Mesodermal cell (in vitro differentiated cells): ENCODE measurements around the gene EHD1.
"Not testable (repeated sequence)": the region's sequence is repeated elsewhere in the genome, so short reads cannot be mapped to it uniquely, and the experiment has no call there.

ENCODE experiments used
- H3K27ac ChIP-seq: 2 replicates; pipeline ENCODE4 v1.7.0; 2013; ENCODE audit warnings: mild to moderate bottlenecking, low read depth, low read length, moderate library complexity; ENCODE audit not compliant: severe bottlenecking
- H3K36me3 ChIP-seq: 2 replicates; pipeline ENCODE4 v1.7.1; 2013; ENCODE audit warnings: mild to moderate bottlenecking, low read length, moderate library complexity; ENCODE audit not compliant: control insufficient read depth, insufficient read depth
- H3K4me1 ChIP-seq: one replicate; pipeline ENCODE4 v1.7.1; 2013; ENCODE audit warnings: mild to moderate bottlenecking, low read length; ENCODE audit not compliant: insufficient read depth, control insufficient read depth, poor library complexity, severe bottlenecking
- H3K4me3 ChIP-seq: 2 replicates; pipeline ENCODE4 v1.7.0; 2013; ENCODE audit warnings: low read length, control low read depth, mild to moderate bottlenecking; ENCODE audit not compliant: insufficient read depth, poor library complexity, severe bottlenecking; ENCODE audit errors: extremely low read depth
- H3K9me3 ChIP-seq: 2 replicates; pipeline ENCODE4 v1.7.1; 2013; ENCODE audit warnings: mild to moderate bottlenecking, low read length, moderate library complexity; ENCODE audit not compliant: control insufficient read depth
- WGBS, 2 experiments: methylation state at CpG; one replicate each; pipeline ENCODE4 v1.1.5; 2013; ENCODE audit warnings: missing lambda C conversion rate in 2 of 2; ENCODE audit not compliant: insufficient coverage in 2 of 2; 5-methylcytosine and 5-hydroxymethylcytosine counted together

EHD1 gene

DNA sequence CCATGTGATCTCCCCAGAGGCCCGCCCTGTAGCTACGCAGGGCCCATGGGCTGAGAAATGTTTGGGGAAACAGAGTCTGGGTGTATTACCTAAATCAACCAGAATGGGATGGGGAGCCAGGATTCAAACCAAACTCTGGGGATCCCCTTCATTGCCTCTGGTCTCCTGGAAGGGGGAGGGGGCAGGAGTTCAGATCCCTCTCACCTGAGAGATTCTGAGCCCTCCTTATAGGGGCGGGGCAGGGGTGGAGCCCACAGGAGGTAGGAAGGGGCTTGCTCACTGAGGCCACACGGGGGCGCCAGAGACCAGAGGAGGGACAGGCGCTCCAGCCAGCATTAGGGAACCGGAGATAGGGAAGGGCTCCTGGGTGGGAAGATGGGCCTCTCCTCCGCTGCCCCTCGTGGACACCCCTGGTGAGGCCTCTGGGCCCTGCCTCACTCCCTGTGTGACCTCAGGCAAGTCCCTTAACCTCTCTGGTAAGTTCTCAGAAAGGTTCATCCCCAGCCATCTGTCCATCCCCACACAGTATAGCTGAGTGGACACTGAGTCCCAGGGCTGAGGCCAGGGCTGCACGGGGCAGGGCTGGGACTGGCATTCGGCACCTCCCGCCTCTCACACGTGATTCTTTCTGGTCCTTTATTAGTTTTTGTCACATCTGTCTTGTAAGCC lies 31.3 kb downstream of the EHD1 start:
- Histone ChIP-seq H3K4me1 (peaks cover 16% of the 10 kb centered on the region), H3K4me3 (no peak overlapping the region), H3K9me3 (no peaks in the 10 kb centered on the region), H3K27ac (no peak overlapping the region), H3K36me3 (no peaks in the 10 kb centered on the region)
- WGBS, 2 experiments = 35 to 45% methylated on average over 4 to 13 of the region's 13 CpGs

DNA sequence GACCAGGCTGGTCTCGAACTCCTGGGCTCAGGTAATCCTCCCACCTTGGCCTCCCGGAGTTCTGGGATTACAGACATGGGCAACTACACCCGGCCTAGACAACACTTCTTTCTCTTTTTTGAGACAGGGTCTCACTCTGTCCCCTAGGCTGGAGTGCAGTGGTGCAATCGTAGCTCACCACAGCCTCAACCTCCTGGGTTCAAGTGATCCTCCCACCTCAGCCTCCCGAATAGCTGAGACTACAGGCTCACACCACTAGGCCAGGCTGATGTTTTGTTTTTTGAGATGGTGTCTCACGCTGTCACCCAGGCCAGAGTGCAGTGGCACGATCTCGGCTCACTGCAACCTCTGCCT lies 32.7 kb downstream of the EHD1 start:
- H3K4me3 ChIP-seq, H3K36me3 ChIP-seq, H3K27ac ChIP-seq, H3K9me3 ChIP-seq: not testable (repeated sequence)
- H3K4me1 ChIP-seq = peaks cover 18% of the 10 kb centered on the region
- 90 to 97% methylated on average over 7 to 8 of the region's 8 CpGs for WGBS, 2 experiments

DNA sequence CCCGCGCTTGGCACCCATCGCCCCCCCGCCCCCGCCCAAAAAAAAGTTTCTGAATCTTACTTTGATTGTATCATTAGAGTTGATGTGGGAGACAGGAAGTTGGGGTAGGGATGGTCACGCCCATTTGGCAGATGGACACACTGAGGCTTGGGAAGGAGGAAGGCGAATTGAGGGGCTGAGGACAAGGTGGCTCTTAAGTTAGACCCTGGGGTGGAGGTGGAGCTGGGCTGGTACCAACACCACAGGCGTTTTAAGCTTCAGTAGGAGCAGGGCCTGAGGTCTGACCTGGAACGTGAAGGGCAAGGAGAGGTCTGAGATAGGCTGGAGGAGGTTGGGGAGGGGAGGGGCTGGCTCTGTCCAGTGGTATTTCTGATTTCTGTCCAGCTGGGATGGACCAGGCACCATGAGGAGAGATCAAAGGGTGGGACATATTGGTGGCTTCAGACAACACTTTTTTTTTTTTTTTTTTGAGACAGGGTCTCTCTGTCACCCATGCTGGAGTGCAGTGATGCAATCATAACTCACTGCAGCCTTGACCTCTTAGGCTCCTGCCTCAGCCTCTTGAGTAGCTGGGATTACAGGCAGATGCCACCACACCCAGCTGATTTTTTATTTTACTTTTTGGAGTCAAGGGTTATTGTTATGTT lies 33.2 kb downstream of the EHD1 start:
- Histone ChIP-seq H3K27ac (no peak overlapping the region), H3K9me3 (no peaks in the 10 kb centered on the region), H3K4me3 (peak overlapping the region; percentile 53), H3K36me3 (no peaks in the 10 kb centered on the region), H3K4me1 (peaks cover 18% of the 10 kb centered on the region)
- WGBS, 2 experiments = 70 to 71% methylated on average over 3 to 4 of the region's 9 CpGs

DNA sequence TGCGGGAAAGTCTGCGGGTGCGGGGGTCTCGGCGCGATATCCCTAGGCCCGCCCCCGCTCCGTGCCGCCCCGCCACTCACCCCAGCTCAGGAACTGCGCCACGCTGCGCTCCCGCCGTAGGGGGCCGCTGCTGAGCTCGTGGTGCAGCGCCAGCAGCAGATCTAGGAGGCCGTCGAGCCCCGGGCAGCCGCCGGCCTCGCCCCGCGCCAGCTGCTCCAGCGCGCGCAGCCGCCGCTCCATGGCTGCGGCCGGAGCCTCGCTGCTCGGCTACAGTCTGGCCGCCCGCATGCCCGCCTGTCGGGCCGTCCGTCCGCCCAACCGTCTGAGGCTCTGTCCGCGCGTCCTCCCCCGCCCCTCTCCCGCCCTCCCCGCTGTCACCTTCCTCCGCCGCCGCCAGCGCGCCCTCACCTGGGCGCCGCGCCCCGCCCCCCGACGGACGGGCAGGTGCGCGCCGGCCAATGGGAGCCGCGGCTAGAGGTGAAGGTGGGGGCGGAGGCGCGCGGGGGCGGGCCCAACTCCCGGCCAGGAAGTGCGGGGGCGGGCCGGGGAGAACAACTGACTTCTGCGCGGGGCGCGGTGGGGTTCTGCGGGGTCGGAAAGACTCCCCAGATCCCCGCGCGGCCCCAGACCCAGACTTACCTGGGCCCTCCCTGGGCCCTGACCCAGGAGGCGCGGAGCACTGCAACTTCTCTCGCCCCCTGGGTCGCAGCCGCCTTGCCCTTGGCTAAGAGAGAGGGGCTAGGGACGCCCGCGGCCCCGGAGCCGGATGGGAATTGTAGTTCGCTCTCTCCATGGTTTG lies 33.9 kb downstream of the EHD1 start, which contains the start of gene CDC42BPG:
CDC42BPG (minus strand) TSS at position 324 of the 799 bp plus-strand sequence; CDS start at position 240, 84 bp downstream.
- no peak within 1 kb of the TSS for H3K27ac ChIP-seq
- H3K4me1 ChIP-seq = peaks cover 18% of the 10 kb centered on the region
- no peaks in the 10 kb centered on the region for H3K9me3 ChIP-seq
- peak within 1 kb of the TSS; percentile 53 for H3K4me3 ChIP-seq
- H3K36me3 ChIP-seq = no peaks in the 10 kb centered on the region
- 1 to 2% methylated on average over 56 to 58 of the region's 96 CpGs for WGBS, 2 experiments

DNA sequence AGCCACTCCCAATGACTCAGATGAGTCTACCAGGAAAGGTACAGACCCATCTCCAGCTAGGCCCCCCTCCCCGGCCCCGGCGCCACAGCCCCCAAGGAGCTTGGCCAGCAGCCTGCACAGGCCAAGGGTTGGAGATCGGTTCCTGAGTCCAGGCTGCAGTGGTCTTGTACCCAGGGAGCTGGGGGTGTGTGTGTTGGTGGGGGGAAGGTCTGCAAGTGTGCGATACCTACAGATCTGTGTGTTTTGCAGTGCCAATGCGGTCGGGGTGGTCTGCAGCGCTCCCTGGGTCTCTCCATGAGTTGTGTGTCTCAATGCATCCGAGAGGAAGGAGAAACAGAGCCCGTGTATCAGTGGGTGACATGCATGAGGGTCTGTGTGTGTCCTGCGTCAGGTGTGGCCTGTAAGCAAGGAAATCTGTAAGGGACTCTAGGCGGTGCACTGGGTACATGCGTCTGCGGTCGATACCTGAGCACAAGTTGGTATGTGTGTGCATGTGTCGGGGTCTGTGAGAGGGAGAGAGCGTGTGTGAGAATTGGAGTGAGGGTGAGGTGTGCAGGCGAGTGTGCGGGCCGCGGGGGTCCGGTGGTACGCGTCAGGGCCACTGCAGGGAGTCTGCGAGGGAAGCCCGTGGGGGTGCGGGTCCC lies 34.6 kb downstream of the EHD1 start:
- Histone ChIP-seq H3K36me3 (no peaks in the 10 kb centered on the region), H3K4me3 (peak overlapping the region; percentile 53), H3K9me3 (no peaks in the 10 kb centered on the region), H3K4me1 (peaks cover 18% of the 10 kb centered on the region), H3K27ac (no peak overlapping the region)
- WGBS, 2 experiments = 55 to 56% methylated on average over 19 to 26 of the region's 27 CpGs

DNA sequence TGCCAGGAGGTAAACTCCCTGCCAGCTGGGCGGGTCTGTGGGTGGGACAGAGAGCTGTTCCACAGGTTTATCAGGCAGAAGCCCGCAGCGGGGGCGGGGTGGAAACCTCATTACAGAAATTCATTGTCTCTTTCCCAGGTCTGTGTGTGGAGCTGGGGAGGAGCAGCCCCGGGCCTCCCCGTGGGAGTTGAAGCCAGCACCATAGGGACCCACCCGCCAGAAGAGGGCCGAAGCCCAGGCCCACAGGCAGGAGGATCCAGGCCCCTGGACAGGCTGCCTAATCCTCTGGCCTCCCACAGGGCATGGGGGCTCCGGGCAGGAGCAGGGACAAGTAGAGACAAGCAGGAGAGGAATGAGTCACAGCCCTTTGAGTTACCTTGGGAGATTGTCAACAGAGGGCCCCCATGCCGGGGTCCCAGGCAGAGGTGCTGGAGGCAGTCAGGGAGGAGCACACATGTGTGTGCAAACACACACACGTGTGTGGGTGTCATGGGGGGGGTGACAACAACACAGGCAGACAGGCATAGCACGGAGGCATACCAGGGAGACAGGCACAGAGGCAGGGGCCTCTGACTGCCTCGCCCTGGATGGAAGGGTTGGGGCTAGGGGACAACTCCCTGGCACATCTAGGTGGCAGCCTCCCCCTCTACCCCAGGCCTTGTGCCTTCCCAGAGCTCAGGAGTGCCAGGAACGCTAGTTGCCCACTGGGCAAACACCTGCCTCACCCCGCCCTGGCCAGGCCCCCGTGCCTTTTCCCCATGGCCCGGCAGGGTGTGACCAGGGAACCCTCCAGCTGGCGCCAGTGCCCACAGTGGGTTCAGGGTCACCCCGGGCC lies 35.4 kb downstream of the EHD1 start:
- Histone ChIP-seq H3K9me3 (no peaks in the 10 kb centered on the region), H3K36me3 (no peaks in the 10 kb centered on the region), H3K4me3 (no peak overlapping the region), H3K4me1 (peaks cover 18% of the 10 kb centered on the region), H3K27ac (peak overlapping the region; percentile 49)
- WGBS, 2 experiments = 61 to 71% methylated on average over 12 to 15 of the region's 19 CpGs

DNA sequence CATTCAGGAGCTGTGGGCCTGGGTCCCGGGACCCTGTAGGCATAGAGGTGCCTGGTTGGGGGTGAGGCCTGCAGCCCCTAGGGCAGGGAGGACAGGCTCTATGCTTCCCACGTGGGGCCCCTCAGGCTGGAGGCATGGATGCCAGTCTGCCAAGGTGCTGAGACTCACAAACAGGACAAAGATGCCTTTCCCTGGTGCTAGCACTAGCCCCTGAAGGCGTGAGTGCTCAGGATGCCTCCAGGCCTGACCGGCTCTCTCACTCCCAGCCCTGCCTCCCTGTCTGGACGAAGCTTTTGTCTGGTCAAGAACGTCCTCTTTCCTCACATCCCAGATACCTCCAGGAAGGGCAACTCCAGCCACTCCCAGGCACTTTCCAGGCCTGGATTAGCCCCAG lies 36.1 kb downstream of the EHD1 start:
- 70 to 91% methylated on average over 4 of the region's 6 CpGs for WGBS, 2 experiments
- H3K4me3 ChIP-seq = no peak overlapping the region
- no peaks in the 10 kb centered on the region for H3K9me3 ChIP-seq
- H3K36me3 ChIP-seq = no peaks in the 10 kb centered on the region
- H3K27ac ChIP-seq = peak overlapping the region; percentile 49
- peaks cover 18% of the 10 kb centered on the region for H3K4me1 ChIP-seq

DNA sequence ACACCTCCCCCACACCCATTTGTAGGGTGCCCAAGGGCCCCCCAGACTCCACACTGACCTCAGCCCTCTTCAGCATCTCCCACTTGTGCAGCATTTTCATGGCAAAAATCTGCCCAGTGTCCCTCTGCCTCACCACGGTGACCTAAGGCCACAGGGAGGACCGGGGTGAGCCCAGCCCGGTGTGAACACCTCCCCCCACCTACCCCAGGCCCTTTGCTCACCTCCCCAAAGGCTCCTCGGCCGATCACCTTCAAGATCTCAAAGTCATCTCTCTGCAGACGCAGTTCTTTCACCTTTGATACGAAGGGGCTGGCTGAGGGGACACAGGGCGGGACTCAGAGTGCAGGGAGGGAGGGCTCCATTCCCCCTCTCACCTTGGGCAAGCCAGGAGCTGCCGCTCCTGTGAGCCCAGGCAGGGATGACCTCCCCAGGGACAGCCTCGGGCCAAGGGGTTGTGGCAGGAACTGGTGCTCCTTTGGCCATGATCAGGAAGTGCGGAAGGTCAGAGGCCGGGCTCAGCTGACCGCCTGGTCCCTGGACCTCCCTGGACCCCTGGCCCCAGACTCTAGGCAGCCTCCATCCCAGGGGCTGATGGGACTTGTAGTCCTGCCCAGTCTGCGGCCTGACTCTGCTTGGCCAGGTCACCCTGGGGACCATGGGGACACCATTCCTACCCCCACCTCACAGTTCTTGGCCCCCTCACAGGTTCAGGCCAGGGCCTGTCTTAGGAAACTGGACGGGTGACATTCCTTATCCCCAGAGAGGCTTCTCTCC lies 36.6 kb downstream of the EHD1 start:
- Histone ChIP-seq H3K4me3 (no peak overlapping the region), H3K9me3 (no peaks in the 10 kb centered on the region), H3K36me3 (no peaks in the 10 kb centered on the region), H3K27ac (no peak overlapping the region), H3K4me1 (peaks cover 18% of the 10 kb centered on the region)
- WGBS, 2 experiments = 88 to 92% methylated on average over 7 to 14 of the region's 15 CpGs

DNA sequence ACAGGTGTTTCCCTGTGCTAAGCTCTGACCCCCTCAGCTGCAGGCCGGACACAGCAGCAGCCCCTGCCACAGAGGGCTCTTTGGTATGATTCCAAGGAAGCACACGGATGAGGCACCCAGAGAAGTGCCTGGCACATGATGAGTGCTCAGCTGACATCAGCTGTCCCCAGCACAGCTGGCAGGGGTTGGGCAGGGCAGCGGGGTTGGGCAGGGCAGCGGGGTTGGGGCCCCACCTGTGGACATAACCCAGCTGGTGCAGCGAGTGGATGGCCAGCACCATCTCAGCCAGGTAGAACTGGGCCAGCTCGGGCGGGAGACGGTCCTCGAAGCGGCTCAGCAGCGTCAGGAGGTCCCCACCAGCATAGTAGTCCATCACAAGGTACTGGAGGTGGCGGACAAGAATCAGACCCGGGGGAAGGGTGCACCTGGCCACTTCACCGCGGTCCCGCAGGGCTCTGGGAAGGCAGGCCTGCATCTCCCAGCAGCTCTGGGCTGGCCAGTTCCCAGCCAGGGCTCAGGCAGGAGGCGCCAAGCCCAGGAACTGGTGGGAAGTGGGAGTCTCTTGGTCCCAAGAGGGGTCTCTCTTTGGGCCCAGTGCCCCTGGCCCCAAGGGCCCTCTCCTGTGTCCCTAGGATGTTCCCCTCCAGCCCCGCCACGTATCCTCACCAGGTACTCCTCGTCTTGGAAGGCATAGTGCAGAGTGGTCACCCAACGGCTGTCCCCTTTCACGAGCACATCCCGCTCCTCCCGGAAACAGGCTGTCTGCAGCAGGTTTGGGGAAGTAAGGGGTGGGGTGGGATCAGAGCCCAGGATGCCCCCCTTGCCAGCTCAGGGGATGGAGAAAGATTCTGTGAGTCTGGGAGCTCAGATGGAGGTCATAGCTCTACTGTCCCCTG lies 38.3 kb downstream of the EHD1 start:
- H3K27ac ChIP-seq = no peak overlapping the region
- H3K4me1 ChIP-seq = peaks cover 18% of the 10 kb centered on the region
- H3K36me3 ChIP-seq = no peaks in the 10 kb centered on the region
- H3K4me3 ChIP-seq = no peak overlapping the region
- WGBS, 2 experiments = 93 to 95% methylated on average over 22 to 24 of the region's 24 CpGs
- no peaks in the 10 kb centered on the region for H3K9me3 ChIP-seq
